SKM-1 (cell line): Measurements from ENCODE around the gene C1orf167.

ENCODE experiments used
- DNase-seq: peaks from one replicate; lab custom pipeline; 2025; ENCODE audit not compliant: unreplicated experiment; lab: John Stamatoyannopoulos, UW

The C1orf167 gene

DNA sequence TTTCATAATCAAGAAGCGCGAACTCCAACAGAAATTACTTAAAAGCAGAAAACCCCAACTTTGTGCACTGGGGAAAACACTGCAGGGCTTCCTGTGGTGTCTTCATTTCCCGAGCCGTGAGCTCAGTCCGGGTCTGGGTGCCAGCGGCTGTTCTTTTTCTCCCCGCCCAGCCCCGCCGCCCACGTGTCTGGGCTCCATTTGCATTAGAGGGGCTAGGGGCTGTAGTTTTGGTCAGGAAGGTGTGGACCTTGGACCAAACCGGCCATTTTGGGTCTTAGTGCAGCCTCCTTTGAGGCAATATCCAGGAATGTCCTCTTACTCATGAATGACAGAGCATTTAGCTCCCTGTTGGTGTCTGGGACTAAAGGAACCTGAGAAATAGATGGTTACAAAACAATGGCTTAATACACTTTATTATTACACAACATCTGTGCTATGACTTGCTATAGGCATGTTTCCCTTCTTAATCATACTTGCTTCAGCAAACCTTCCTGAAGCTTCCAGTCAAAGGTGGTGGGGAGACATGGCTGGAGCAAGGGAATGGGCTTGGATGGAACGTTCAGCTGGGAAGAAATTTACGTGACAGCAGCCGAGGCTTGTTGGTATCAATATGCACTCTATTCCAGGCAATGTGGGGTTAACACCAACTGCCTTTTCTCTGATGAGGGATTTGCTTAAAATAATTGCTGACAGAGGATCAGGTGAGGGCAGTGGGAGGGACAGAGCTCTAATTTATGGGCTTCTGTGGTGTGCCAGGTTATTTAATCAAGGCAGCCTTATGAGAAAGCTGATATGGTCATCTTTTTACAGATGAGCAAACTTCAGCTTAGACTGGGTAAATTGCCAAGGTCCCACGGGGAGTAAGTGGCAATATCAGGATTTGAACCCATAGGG, 25.0 kb upstream of the C1orf167 start:
- DNase-seq, result peak; percentile 83

GRCh38 chr1:11738096-11738495, 23.9 kb upstream of the C1orf167 start:
- DNase-seq, result no peak

DNA sequence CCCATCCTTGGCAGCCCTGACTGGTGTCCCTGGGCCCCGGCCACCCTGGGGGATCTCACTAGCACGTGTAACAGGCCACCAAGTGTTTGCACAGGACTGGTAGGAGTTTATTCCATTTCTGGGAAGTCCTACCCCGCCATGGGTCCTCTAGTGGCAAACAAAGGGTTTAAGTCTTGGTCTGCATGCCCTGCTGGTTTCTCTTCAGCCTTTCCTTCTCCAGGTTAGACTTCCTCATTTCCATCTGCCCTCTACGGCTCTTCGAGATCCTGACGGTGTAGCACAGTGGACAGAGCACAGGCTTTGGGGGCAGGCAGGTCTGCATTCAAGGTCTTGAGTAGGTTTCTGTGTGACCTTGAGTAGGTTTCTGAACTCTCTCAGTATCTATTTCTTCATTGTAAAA, 23.2 kb upstream of the C1orf167 start:
- peak; percentile 68 for DNase-seq

DNA sequence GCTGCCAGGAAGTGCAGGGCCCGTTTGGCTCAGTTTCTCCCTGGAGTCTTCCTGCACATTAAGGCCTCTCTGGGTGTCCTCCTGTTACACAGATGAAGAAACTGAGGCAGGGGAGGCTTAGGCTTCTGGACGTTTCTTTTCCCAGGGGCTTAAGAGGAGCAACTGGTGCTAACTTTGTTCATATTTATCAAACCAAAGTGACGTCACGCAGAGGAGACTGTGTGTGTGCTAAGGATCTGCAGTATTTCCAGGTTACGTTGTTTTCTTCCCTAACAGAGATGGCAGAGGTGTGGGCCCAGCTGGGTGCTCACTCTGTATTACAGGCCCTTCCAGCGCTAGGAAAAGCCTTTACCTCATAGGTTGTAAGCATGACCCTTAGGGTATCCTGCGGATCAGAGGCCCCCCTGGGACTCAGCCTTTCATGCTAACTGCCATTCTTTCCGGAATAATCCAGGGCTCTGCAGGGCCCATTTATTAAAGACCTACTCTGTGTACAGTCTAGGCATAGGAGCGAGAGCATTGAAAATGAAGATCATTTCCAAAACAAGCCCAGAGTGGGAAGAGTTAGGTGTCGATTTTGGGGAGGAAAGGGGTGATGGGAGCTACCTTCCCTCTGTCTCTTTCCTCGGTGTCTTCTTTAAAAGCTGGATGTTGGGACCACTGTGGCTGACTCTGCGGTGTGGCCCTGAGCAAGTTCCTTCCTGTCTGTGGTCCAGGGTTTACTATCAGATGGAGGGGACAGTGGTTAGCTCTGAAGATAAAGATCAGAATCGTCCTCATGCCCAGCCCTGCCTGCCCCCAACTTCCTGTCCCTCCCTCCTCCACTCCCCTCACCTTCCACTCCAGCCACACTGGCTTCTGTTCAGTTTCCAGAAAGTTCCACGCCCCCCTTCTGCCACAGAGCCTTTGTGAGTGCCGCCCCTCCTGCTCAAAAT, 21.5 kb upstream of the C1orf167 start:
- DNase-seq, result peak; percentile 72

- DNase-seq, result no peak
Measured at GRCh38 chr1:11741482-11741881, 20.5 kb upstream of the C1orf167 start.

- DNase-seq, result no peak
Measured at GRCh38 chr1:11741919-11742558, 20.0 kb upstream of the C1orf167 start.

DNA sequence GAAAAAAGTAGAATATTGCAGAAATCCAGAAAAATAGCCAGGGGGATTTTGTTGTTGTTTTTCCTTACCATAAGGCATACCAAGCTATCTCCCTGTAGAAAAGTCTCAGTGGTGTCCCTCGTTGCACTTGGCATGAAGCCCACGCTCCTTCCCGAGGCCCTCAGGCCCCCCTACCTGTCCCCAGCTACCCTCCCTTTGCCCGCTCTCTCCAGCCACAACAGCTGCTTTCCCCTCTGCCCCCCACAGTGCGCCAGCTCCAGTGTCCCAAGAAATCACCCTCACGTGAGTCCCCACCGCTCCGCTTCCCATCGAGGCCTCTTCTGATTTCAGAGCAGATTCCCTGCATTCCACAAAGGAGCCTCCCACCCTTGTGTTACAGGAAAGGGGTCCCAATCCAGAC, 17.7 kb upstream of the C1orf167 start:
- no peak for DNase-seq

DNA sequence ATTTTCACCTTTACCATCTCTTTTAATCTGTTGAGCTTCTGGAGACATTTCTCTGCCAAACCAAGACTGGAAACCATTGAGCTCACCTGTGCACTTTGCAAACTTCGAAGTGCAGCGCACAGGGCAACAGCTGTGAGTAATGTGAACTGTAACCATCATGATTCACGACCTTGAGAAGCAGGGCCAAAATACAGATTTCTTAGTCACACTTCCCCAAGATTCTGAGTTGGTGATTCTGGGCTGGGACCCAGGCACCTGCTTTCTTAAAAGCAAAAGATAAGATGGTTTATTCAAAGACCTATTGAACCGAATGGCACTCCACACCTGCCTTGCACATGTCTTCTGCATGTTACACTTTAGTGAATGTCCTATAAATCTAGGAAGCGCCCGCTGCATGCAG, 15.9 kb upstream of the C1orf167 start:
- DNase-seq, result no peak

GRCh38 chr1:11746795-11747487, 15.1 kb upstream of the C1orf167 start:
- no peak for DNase-seq

- no peak for DNase-seq
Measured at GRCh38 chr1:11748294-11749202, 13.4 kb upstream of the C1orf167 start.

GRCh38 chr1:11749203-11749689, 12.7 kb upstream of the C1orf167 start:
- no peak for DNase-seq

DNA sequence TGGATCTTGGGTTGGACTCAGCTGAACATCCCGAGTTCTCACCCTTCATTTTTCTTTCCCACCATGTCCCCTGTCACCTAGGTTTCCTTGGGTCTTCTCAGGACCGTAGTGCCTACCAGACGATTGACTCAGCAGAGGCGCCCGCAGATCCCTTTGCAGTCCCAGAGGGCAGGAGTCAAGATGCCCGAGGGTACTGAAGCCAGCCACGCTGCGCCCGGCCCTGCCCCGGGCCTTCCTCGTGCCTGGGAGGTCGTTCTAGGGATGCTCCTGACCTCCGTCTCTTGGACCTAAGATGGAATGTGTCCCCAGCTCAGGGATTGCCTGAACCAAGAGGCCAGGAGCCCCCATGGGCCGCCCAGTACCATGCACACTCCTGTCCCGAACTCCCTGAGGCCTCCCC, 12.0 kb upstream of the C1orf167 start:
- DNase-seq, result no peak

- DNase-seq, result no peak
Measured at GRCh38 chr1:11751087-11751486, 10.9 kb upstream of the C1orf167 start.

DNA sequence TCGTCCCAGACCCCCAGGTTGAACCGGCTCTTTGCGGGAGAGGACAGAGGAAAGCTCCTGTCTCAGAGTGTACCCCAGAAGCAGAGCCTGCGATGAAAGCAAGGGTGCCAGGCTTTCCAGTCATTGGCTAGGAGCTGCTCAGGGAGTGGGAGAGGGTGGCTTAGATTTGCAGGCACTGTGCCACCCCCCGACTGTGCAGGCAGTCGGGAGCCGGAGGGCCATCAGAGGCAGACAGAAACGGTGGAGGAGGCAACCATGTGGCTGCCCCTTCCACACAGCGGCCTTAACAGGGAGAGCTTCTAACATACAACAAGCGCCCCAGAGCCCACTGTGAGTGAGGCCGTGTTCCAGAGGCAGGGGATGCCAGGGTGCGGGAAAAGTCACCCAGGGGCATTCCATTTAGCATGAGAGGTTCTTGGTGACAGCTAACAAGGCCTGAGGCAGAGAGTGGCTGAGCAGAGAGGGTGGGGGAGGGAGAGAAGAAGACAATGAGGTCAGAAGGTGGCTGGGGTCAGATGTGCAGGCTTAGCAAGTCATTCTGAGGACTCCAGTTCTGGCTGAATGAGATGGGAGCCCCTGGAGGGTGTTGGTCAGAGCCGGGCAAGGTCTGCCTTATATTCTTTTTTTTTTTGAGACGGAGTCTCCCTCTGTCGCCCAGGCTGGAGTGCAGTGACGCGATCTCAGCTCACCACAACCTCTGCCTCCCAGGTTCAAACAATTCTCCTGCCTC, 9.5 kb upstream of the C1orf167 start:
- DNase-seq, result no peak

- no peak for DNase-seq
Measured at GRCh38 chr1:11753555-11754208, 8.3 kb upstream of the C1orf167 start.

GRCh38 chr1:11757047-11757446, 4.9 kb upstream of the C1orf167 start:
- DNase-seq, result no peak

GRCh38 chr1:11759791-11760190, 2.2 kb upstream of the C1orf167 start:
- no peak for DNase-seq

- no peak for DNase-seq
Measured at GRCh38 chr1:11761285-11761684, 708 bp upstream of the C1orf167 start.
